Thoracic aorta (tissue), 2 donors: ENCODE results near the gene DMXL2. TPM values are rescaled to one million over a fixed set of nuclear protein-coding genes. Genes with fewer than 3 reads are reported as not detected.

Source experiments
- ATAC-seq: fragments of 150-250 bp; one replicate; pipeline ENCODE4 v1.8.0; 2017; ENCODE audit warnings: low read depth; ENCODE audit not compliant: insufficient number of reproducible peaks, low FRiP score
- DNase-seq: peaks from one replicate; pipeline ENCODE4 v3.0.0-alpha.2; 2020; ENCODE audit warnings: low spot score
- H3K27ac ChIP-seq, 2 donors: fragments of 200-600 bp; sonication (generic); 1 replicate in 1 of 2; 2 replicates in 1 of 2; pipeline ENCODE4 v1.5.1; 2016; ENCODE audit warnings: mild to moderate bottlenecking in 2 of 2, moderate library complexity in 2 of 2
- H3K27me3 ChIP-seq: fragments of 200-600 bp; sonication (generic); replicated peaks from 2 replicates; pipeline ENCODE4 v1.6.0; 2016; ENCODE audit warnings: mild to moderate bottlenecking; ENCODE audit not compliant: insufficient read depth
- H3K36me3 ChIP-seq: fragments of 200-600 bp; sonication (generic); one replicate; pipeline ENCODE4 v1.5.1; 2016
- H3K4me1 ChIP-seq, 2 donors: fragments of 200-600 bp; sonication (generic); 1 replicate in 1 of 2; 2 replicates in 1 of 2; pipeline versions ENCODE4 v1.5.1 to v1.6.0; 2016; ENCODE audit warnings: low read depth in 2 of 2, mild to moderate bottlenecking in 1 of 2; ENCODE audit not compliant: control insufficient read depth in 1 of 2
- H3K4me3 ChIP-seq: fragments of 200-600 bp; sonication (generic); 2 replicates; pipeline ENCODE4 v1.5.1; 2016; ENCODE audit warnings: mild to moderate bottlenecking
- H3K9me3 ChIP-seq: fragments of 200-600 bp; sonication (generic); 2 replicates; pipeline ENCODE4 v1.5.1; 2016
- CTCF ChIP-seq: fragments of 200-600 bp; sonication (generic); IDR thresholded peaks from one replicate; pipeline ENCODE4 v1.5.1; 2019; ENCODE audit warnings: antibody characterized with exemption
- total RNA-seq, 2 donors: library from RNA; depleted of rRNA; stranded (reverse); fragments of >200 nt; gene quantifications; one replicate each; pipeline versions ENCODE4 v1.1.0 to v1.2.3, GENCODE V29; 2016

The DMXL2 gene
- total RNA-seq, 2 donors from 2014 or later = 20.3 to 45.9 TPM

GRCh38 chr15:51621936-51622603, 501 bp downstream of the DMXL2 start:
- Histone ChIP-seq H3K27ac (peak overlapping the region; percentile 67 to 68), H3K4me3 (peak overlapping the region; percentile 87), H3K4me1 (peaks cover 9 to 12% of the 10 kb centered on the region in 2 donors), H3K27me3 (no peaks in the 10 kb centered on the region), H3K9me3 (no peaks in the 10 kb centered on the region), H3K36me3 (no peaks in the 10 kb centered on the region)
- TF ChIP-seq CTCF = no peak
- peak; percentile 2 for DNase-seq
- ATAC-seq = no peak

- ATAC-seq (no peak), DNase-seq (no peak)
- peaks cover 9 to 12% of the 10 kb centered on the region in 2 donors for H3K4me1 ChIP-seq
- H3K27ac ChIP-seq = peak overlapping the region in 1 of 2 donors; percentile 67
- no peak for TF ChIP-seq CTCF
- H3K4me3 ChIP-seq = peak overlapping the region; percentile 87
- no peaks in the 10 kb centered on the region for H3K36me3 ChIP-seq
- H3K9me3 ChIP-seq = no peaks in the 10 kb centered on the region
- H3K27me3 ChIP-seq = no peaks in the 10 kb centered on the region
These were observed 1.3 kb downstream of the DMXL2 start for GRCh38 chr15:51621155-51621765.

GRCh38 chr15:51620641-51621040, 1.9 kb downstream of the DMXL2 start:
- Histone ChIP-seq H3K4me1 (peaks cover 9 to 12% of the 10 kb centered on the region in 2 donors), H3K27me3 (no peaks in the 10 kb centered on the region), H3K27ac (no peak overlapping the region), H3K36me3 (no peaks in the 10 kb centered on the region), H3K9me3 (no peaks in the 10 kb centered on the region), H3K4me3 (peak overlapping the region; percentile 87)
- ATAC-seq (peak; percentile 40), DNase-seq (no peak)
- no peak for TF ChIP-seq CTCF

- no peak for ATAC-seq
- no peak for DNase-seq
- Histone ChIP-seq H3K27ac (no peak overlapping the region), H3K36me3 (no peaks in the 10 kb centered on the region), H3K27me3 (no peaks in the 10 kb centered on the region), H3K9me3 (no peaks in the 10 kb centered on the region), H3K4me3 (no peak overlapping the region), H3K4me1 (peaks cover 9 to 12% of the 10 kb centered on the region in 2 donors)
- TF ChIP-seq CTCF = no peak
These were observed 2.4 kb downstream of the DMXL2 start for GRCh38 chr15:51620122-51620521.

- Histone ChIP-seq H3K4me1 (peaks cover 9 to 12% of the 10 kb centered on the region in 2 donors), H3K27me3 (no peaks in the 10 kb centered on the region), H3K9me3 (no peaks in the 10 kb centered on the region), H3K27ac (no peak overlapping the region), H3K36me3 (no peaks in the 10 kb centered on the region), H3K4me3 (no peak overlapping the region)
- ATAC-seq = no peak
- TF ChIP-seq CTCF = no peak
- DNase-seq = no peak
These were observed 3.1 kb downstream of the DMXL2 start for GRCh38 chr15:51619331-51620035.
